GM18867 (cell line): ENCODE results near the gene PTEN.

Source experiments
- ATAC-seq: cut with Tn5 transposase; IDR thresholded peaks from one replicate; pipeline ENCODE4 v1.9.1; 2021; ENCODE audit warnings: mild to moderate bottlenecking, moderate library complexity; ENCODE audit not compliant: unreplicated experiment

The PTEN gene

DNA sequence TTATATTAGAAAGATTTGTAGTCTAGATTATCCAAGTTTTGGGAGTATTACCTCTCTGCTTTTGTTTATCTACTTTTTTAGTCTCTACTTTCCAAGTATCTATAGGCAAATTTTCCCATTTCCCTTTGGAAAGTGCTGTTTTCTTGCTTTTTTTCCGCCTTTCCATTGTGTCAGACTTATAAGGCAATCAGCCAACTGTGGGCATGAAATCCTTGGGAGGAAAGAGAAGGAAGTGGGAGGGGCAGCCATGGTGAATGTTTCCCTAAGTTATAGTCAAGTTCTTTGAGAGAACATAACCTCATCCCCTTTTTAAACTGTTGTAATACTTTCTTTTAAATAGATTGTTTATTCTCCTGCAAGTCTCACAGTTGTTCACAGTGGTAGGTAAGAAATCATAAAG, 52.6 kb downstream of the PTEN start:
- no peak for ATAC-seq

GRCh38 chr10:87916515-87916914, 53.1 kb downstream of the PTEN start:
- no peak for ATAC-seq

GRCh38 chr10:87918254-87918859, 54.9 kb downstream of the PTEN start:
- no peak for ATAC-seq

- no peak for ATAC-seq
Measured at GRCh38 chr10:87920538-87920937, 57.1 kb downstream of the PTEN start.

- ATAC-seq, result no peak
Measured at GRCh38 chr10:87921931-87922688, 58.7 kb downstream of the PTEN start.

- ATAC-seq, result no peak
Measured at GRCh38 chr10:87923233-87923632, 59.8 kb downstream of the PTEN start.

- ATAC-seq, result no peak
Measured at GRCh38 chr10:87925570-87925969, 62.1 kb downstream of the PTEN start.

GRCh38 chr10:87927091-87927490, 63.7 kb downstream of the PTEN start:
- ATAC-seq, result no peak

- no peak for ATAC-seq
Measured at GRCh38 chr10:87928996-87929395, 65.6 kb downstream of the PTEN start.

DNA sequence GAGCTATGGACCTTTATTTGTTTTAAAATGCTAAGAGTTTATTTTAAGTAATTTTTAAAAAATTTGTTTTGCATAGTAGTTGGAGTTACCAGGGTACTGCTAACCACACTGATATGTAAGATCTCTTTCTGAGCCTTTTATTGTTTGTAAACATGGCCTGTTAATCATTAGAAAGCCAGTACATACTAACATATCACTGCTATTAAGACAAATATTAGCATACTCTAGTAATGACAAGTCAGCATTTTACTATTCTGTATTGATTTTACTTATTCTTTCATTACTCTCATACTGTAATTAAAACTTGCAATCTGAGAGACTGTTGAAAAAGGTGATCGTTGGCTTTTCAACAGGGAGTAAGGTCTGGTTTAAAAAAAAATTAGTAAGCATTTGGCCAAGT, 66.7 kb downstream of the PTEN start:
- no peak for ATAC-seq

DNA sequence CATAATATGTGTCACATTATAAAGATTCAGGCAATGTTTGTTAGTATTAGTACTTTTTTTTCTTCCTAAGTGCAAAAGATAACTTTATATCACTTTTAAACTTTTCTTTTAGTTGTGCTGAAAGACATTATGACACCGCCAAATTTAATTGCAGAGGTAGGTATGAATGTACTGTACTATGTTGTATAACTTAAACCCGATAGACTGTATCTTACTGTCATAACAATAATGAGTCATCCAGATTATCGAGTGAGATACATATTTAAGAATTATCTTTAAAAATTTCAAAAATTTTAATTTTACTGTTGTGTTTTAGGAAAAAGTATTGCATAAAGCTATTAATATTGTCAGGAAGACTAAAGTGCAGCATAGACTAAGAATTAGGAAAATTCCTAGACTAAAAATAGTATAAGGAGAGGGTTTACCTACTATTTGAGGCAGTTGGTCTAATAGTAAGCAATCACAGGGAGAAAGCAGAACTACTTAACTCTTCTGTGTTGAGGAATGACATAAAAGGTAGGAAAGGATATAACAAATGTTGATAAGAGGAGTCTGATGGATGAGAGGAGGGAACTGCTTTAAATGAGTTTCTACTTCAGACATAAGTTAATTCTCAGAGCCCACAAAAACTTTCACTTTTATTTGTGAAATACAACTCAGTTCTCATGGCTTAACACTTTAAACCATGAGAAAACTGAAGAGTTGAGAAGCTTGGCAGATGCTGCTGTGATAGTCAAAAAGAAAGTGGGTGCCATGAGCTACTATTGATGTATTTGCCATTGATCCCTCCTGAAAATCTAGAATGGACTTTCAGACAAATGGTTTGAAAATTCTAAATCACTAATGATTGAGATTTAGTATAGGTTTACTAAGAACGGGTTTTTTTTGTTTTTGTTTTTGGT, 67.8 kb downstream of the PTEN start:
- peak; percentile 52 for ATAC-seq

DNA sequence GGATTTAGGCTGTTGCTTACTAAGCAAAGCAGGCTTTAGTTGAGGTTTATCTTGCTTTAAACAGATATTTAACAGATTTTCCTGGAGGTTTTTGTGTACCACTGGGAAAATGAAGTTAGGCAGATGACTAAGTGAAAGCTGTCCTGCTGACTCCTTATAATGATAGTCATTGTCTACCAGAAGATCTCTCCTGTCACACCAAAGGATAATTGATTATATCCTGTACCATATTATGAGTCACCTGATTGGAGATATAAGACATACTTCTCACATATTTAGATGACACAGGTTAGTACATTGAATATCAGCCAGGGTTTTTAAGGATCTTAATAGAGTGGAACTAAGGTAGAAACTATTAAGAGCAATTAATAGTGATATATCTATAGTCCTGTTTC, 68.4 kb downstream of the PTEN start:
- ATAC-seq, result peak; percentile 6

GRCh38 chr10:87935290-87936141, 72.1 kb downstream of the PTEN start:
- no peak for ATAC-seq

GRCh38 chr10:87940210-87940609, 76.8 kb downstream of the PTEN start:
- no peak for ATAC-seq

- no peak for ATAC-seq
Measured at GRCh38 chr10:87942884-87943527, 79.6 kb downstream of the PTEN start.

- no peak for ATAC-seq
Measured at GRCh38 chr10:87945984-87946383, 82.6 kb downstream of the PTEN start.

- no peak for ATAC-seq
Measured at GRCh38 chr10:87952612-87953011, 89.2 kb downstream of the PTEN start.

DNA sequence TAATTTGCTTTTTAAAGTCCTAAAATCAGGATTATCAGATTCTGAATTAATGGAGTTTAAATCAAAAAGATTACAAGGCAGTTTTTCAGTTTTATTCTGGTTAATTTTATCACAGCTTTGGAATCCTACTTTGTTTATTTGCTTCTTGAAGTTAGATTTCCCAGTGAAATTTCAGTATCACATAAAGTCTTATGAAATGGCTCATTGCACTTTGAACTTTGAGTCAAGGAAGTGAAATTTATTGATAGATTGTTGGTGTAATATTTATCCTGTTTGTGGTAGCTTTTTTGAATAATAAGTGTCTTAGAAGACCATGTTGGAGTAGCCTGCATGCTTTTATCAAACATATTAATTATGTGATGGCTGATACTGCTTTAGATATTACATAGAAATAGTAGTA, 92.6 kb downstream of the PTEN start:
- no peak for ATAC-seq

GRCh38 chr10:87957702-87958101, 94.3 kb downstream of the PTEN start:
- no peak for ATAC-seq

GRCh38 chr10:87960230-87960629, 96.8 kb downstream of the PTEN start:
- ATAC-seq, result no peak
